Brain pericyte (primary cell): Measurements from ENCODE around the gene PPP3R1.

Experiments used
- DNase-seq: peaks from one replicate; pipeline ENCODE4 v3.0.0-alpha.2; 2012; ENCODE audit warnings: low read depth, low spot score

Gene PPP3R1

GRCh38 chr2:68234405-68234804 is 17.9 kb downstream of the PPP3R1 start:
- no peak for DNase-seq

DNA sequence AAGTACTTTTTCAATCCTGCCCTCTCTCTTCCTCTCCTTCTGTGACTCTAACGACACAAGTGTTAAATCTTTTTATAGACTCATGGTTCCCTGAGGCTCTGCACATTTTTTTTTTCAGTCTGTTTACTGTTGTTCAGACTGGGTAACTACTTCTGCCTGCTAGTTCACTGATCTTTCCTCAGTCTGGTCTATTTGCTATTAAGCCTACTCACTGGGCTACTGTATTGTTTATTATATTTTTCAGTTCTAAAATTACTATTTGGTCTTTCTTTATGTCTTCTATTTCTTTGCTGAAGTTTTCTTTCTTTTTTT is 21.3 kb downstream of the PPP3R1 start:
- no peak for DNase-seq

DNA sequence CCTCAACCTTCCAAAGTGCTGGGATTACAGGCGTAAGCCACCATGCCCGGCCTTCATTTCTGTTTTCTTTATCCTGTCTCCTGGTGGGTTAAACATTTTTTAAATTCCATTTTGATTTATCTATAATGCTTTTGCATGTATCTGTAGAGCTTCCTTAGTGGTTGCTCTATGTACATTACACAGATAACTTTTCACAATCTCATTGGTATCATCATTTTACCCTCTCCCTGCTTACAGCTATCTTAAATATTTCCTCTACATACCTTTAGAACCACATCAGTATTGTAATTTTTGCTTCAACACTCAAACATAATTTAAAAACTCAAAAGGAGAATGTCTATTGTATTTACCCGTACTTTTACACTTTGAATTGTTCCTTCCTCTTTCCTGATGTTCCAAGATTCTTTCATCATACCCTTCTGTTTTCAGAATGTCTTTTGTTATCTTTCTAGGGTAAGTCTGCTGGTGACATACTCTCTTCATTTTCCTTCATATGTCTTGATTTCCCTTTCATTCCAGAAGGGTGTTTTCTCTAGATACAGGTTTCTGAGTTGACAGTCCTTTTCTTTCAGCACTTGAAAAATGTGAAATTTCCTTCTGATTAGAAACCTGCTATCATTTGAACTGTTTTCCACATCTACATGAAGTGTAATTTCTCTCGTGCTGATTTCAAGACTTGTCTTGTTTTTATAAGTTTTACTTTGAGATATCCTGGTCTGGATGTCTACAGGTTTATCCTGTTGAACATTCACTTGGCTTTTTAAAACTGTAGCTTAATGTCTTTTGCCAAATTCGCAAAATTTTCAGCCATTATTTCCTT is 21.9 kb downstream of the PPP3R1 start:
- no peak for DNase-seq

GRCh38 chr2:68226794-68227193 is 25.5 kb downstream of the PPP3R1 start:
- DNase-seq: no peak

GRCh38 chr2:68225119-68225632 is 27.2 kb downstream of the PPP3R1 start:
- DNase-seq: no peak

GRCh38 chr2:68223419-68223818 is 28.9 kb downstream of the PPP3R1 start:
- DNase-seq: no peak

- DNase-seq: no peak
These were observed 30.0 kb downstream of the PPP3R1 start for GRCh38 chr2:68222287-68222686.

- DNase-seq: no peak
These were observed 33.9 kb downstream of the PPP3R1 start for GRCh38 chr2:68218343-68218901.

GRCh38 chr2:68217729-68218128 is 34.6 kb downstream of the PPP3R1 start:
- DNase-seq: no peak

DNA sequence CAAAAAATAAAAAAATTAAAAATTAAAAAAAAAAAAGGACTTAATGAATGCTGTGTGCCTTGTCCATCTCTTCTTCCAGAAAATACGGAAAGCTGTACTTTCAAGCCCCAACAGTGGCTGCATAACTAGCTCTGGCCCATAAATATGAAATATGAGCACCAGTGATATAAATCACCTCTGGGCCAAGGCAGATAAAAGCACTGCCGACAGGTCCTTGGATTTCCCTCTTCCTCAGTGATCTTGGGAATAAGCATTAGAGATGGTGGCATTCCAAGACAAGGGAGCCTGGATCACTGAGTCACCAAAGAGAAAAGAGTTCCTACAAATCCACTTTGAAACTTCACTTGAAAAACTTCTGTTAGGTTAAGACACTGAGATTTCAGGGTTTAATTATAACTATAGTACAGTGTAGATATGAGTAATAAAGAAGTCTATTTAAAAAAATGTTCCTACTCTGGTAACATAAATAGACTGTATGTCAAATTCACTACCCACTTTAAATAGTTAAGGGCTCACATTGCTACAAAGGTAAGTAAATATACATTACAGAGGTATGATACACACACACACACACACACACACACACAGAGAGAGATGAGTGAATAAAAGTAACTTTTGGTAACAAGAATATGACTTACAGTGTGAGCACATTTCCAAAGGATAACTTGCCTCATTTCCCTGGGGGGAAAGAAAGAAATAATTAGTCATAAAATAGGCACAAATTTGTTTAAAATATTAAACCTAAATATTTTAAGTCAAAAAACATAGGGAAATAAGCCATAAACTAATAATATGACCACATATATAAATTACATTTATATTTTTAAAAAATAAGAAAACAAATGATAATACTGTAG is 35.6 kb downstream of the PPP3R1 start:
- no peak for DNase-seq

GRCh38 chr2:68214381-68214780 is 38.0 kb downstream of the PPP3R1 start:
- DNase-seq: no peak

DNA sequence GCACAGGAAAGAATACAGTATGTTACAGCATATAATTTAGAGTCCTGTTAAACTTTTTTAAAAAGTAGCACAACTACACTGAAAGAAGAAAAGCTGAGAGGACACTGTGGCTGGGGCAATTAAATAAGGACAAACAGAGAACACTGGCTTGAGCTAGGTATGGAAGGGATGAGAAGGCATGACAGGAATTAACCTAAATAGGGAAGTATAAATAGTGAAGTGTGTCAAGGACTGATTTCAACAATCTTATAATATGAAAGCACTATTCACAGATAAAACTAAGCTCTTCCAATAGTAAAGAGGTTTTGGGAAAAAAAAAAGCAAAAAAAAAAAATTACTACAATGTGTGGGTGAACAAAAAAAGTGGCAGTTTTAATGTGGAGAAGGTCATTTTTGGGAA is 45.5 kb downstream of the PPP3R1 start:
- DNase-seq: no peak

DNA sequence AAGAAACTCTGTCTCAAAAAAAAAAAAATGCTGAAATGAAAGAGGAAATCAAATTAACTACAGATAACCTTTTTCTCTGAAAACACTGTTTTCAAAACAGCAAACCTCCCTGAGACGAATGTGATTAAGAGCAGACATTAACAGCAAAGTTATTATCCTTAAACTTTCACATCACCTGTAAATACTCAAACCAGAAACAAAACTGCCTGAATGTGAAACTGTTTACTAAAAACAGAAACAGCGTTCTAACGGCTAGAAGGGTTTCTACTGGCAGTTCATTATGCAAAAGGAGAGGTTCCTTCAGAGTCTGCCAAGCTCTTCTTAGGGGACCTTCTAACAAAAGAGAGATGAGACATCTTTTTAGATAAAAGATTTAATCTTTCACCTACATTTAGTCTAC is 48.7 kb downstream of the PPP3R1 start:
- DNase-seq: no peak

DNA sequence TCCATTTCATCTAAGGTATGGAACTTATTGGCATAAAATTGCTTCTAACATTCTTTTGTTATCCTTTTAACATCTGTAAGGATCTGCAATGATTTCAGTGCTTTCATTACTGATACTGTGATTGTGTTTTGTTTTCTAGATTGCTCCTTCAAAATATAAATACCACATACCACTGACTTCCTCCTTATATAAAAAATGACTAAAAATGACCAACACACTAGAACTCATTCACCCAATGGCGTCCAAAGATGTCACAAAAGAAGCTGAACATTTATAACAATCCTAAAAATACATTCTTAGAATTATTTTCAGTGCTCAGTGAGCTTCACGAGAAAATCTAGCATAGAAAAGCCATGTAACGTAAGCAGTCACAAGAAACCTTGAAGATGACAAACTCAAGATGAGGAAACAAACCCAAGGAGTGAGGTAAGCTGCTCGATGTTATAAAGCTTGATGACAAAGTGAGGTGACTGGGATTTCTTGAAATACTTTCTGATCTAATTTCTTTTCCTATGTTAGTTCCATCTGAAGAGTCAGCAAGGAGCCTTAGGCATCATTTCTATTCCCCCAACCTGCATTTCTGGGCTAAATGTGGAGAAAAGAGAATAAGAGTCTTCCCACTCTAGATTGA is 52.1 kb downstream of the PPP3R1 start:
- no peak for DNase-seq

DNA sequence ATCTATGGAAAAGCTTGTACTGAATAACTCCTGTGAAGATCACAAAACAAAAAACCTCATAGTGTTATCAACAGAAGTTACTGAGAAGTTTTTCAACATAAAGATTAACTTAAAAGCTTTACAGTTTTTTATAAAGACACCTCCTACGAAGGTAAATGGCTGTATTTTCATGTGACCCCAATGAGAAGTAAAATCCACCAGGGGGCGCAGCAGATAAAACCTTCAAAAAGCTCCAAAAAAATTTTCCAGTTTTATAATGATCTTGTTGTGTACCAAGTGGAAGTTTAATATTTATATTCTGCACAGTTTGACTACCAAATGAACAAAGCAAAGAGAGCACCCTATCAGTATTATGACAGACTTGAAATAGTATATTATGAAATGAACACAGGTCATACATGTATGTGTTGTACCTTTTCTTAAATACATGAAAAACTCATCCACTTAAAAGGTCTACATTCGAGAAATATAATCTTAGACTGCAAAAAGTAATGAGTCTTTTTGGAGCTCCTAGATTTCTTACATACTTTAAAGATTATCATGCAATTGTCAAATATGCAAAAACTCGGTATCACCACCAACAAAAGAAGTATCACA is 56.1 kb downstream of the PPP3R1 start:
- DNase-seq: no peak

- no peak for DNase-seq
These were observed 57.2 kb downstream of the PPP3R1 start for GRCh38 chr2:68195096-68195495.

DNA sequence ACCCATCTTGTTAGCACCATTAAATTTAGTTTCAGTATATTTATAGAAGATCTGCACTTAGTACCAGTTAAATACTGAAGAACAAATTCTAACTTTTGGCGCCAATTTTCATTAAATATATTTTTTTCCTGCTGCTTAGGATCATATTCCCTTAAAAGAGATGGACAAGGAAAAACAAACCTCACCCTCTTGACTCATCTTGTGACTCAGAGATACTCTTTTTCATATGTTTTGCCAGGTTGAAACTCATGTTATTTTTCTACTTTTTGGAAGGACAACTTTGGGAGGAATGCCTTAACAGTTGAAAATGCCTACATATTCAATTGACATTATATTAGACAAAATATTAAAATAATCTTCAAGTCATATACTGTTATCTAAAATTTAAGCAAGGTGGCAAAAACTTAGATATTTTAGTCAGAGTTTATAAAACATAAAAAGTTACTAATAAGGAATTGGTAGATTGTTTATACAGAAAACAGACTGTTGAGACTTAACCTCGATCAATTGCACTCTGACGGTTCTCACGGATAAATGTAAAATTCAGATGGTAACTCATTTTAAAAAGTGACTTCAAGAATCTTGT is 58.5 kb downstream of the PPP3R1 start:
- DNase-seq: peak; percentile 27

DNA sequence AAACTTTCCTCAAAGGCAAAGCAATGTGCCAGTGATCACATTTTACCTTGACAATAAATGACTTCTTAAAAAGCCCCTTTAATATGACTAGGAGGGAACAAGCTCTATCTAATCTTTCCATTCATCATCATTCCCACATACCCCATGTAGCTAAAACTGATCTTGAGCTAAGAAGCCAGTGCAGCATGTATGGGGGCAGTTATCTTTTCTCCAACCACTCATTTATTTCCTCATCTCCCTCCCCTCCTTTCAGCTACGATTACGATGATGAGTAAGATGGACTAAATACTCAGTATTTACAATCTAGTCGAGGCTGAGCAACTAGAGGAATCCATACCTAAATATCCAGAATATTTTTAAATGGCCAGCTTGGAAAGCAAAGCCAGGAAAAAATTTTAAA is 59.2 kb downstream of the PPP3R1 start:
- DNase-seq: no peak

- no peak for DNase-seq
These were observed 61.2 kb downstream of the PPP3R1 start for GRCh38 chr2:68190991-68191731.

DNA sequence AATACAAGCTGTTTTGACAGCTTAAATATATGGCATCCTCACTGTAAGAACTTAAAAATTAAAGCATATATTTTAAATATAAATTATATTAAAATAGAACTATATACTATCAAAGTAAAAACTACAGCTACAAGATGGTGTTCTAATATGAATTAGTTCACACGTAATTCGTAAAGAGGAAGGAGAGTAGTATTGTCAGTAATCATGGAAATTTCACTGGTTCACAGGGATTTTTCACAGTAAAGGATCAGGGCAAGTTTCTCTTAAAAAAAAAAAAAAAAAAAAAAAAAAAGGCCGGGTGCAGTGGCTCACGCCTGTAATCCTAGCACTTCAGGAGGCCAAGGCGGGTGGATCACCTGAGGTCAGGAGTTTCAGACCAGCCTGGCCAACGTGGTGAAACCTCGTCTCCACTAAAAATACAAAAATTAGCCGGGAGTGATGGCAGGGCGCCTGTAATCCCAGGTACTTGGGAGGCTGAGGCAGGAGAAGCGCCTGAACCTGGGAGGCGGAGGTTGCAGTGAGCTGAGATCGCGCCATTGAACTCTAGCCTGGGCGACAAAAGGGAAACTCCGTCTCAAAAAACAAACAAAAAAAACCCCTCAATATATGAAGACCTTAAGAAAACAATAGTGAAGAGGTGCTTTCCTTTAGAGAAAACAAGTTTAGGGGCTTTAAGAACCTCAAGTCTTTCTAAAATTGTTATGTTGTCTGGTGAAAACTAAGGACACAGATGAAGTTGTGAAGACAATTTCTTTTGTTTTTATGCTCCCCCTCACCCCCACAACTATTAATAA is 62.1 kb downstream of the PPP3R1 start:
- no peak for DNase-seq
